Keratinocyte (primary cell): Measurements from ENCODE around the gene ANKRD36. TPM values are rescaled to one million over a fixed set of nuclear protein-coding genes. Genes with fewer than 3 reads are reported as not detected.
"Not testable (repeated sequence)": the region's sequence is repeated elsewhere in the genome, so short reads cannot be mapped to it uniquely, and the experiment has no call there.

Experiments used
- DNase-seq: peaks from one replicate; pipeline ENCODE4 v3.0.0-alpha.2; 2011; ENCODE audit warnings: low read depth, missing footprints, low spot score
- FAIRE-seq: peaks from 2 replicates; lab custom pipeline; 2011; peaks lifted over from hg19 to GRCh38; lab: Jason Lieb, UNC
- H2AFZ ChIP-seq: 2 replicates; pipeline ENCODE4 v1.6.0; 2012; ENCODE audit warnings: low read length, control low read depth, inconsistent platforms; ENCODE audit not compliant: control insufficient read depth
- H3K27ac ChIP-seq: 2 replicates; pipeline ENCODE4 v1.5.1; 2011; ENCODE audit warnings: low read length; ENCODE audit not compliant: control insufficient read depth, insufficient read depth
- H3K27me3 ChIP-seq: 3 replicates; pipeline ENCODE4 v1.6.0; 2011; ENCODE audit warnings: low read length; ENCODE audit not compliant: control insufficient read depth, insufficient read depth; ENCODE audit errors: extremely low read depth
- H3K36me3 ChIP-seq, 2 experiments: 2 replicates in 1 of 2; 3 replicates in 1 of 2; pipeline ENCODE4 v1.5.1; 2011; ENCODE audit warnings: low read length in 2 of 2, mild to moderate bottlenecking in 1 of 2; ENCODE audit not compliant: control insufficient read depth in 2 of 2, insufficient read depth in 2 of 2; ENCODE audit errors: extremely low read depth in 1 of 2
- H3K4me1 ChIP-seq: 3 replicates; pipeline ENCODE4 v1.5.1; 2011; ENCODE audit warnings: low read length; ENCODE audit not compliant: control insufficient read depth, insufficient read depth; ENCODE audit errors: extremely low read depth
- H3K4me2 ChIP-seq: 3 replicates; pipeline ENCODE4 v1.6.0; 2011; ENCODE audit warnings: low read depth, low read length; ENCODE audit not compliant: control insufficient read depth, insufficient read depth; ENCODE audit errors: extremely low read depth
- H3K4me3 ChIP-seq, 3 experiments: fragments of 200-600 bp in 1 of 3; sonication (generic) in 1 of 3; 2 replicates in 2 of 3; 3 replicates in 1 of 3; pipeline ENCODE4 v1.5.1; 2011 to 2016; ENCODE audit warnings: low read length in 3 of 3, mild to moderate bottlenecking in 3 of 3, control low read depth in 2 of 3, inconsistent platforms in 1 of 3, low read depth in 1 of 3, mixed read lengths in 1 of 3, mixed run types in 1 of 3, moderate library complexity in 1 of 3; ENCODE audit not compliant: control insufficient read depth in 2 of 3, insufficient read depth in 2 of 3; ENCODE audit errors: extremely low read depth in 1 of 3
- H3K79me2 ChIP-seq: 2 replicates; pipeline ENCODE4 v1.6.0; 2012; ENCODE audit warnings: low read length; ENCODE audit not compliant: control insufficient read depth, insufficient read depth
- H3K9ac ChIP-seq: 3 replicates; pipeline ENCODE4 v1.6.0; 2011; ENCODE audit warnings: low read length; ENCODE audit not compliant: control insufficient read depth, insufficient read depth; ENCODE audit errors: extremely low read depth
- H3K9me1 ChIP-seq: 3 replicates; pipeline ENCODE4 v1.6.0; 2011; ENCODE audit warnings: low read length; ENCODE audit not compliant: control insufficient read depth, insufficient read depth; ENCODE audit errors: extremely low read depth
- H3K9me3 ChIP-seq: 2 replicates; pipeline ENCODE4 v1.5.1; 2012; ENCODE audit warnings: low read depth, low read length; ENCODE audit not compliant: control insufficient read depth
- H4K20me1 ChIP-seq: 3 replicates; pipeline ENCODE4 v1.6.0; 2011; ENCODE audit warnings: low read length; ENCODE audit not compliant: control insufficient read depth, insufficient read depth; ENCODE audit errors: extremely low read depth
- dilution Hi-C: fragments of 300-500 bp; cut with MboI; formaldehyde crosslinking; loops from one replicate; pipeline ENCODE4 v1.7.0; 2020; ENCODE audit warnings: low sequenced_read_pairs; ENCODE audit not compliant: extremely low pct_ligation_motif_present
- polyA plus RNA-seq, 5 experiments: library from polyadenylated mRNA; depleted of rRNA in 3 of 5; stranded (reverse) in 3 of 5; stranded (forward) in 1 of 5; unstranded in 1 of 5; fragments of >200 nt; gene quantifications; 1 replicate in 1 of 5; 2 replicates in 3 of 5; 3 replicates in 1 of 5; pipeline versions ENCODE4 v1.2.1 to v1.2.3, GENCODE V29; 2011 to 2012; ENCODE audit warnings: missing spikeins in 2 of 5, low read depth in 1 of 5, low replicate concordance in 1 of 5

The ANKRD36 gene
- polyA plus RNA-seq, 1 donor (not counting 4 experiments of a cell fraction or from before 2014, with no cell fraction given): 5.2 TPM

DNA sequence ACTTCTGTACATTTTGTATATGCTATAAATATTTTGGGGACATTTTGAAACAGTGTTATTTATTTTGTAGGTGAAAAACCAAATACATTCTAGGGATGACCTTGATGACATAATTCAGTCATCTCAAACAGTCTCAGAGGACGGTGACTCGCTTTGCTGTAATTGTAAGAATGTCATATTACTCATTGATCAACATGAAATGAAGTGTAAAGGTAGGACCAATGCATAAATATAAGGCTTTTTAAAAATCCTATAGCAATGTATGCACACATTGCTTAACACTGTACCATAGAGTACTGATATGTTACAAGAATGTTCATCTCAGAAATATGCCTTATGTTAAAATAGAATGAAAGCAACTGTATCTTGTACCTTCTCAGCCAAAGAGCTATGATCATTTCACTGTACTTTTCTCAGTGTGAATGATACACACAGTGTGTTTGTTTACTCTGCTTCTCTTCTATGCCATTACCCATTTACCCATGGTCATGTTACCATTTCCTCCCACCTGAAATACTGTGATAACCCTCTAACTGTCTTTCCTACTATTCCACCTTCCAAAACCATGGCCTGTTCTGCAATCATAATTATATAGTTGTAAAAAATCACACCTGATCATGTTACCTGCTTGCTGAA is 120.8 kb downstream of the ANKRD36 start:
- H3K27me3 ChIP-seq, H3K27ac ChIP-seq, H3K9me3 ChIP-seq, H3K4me3 ChIP-seq, FAIRE-seq, H3K4me1 ChIP-seq, H3K36me3 ChIP-seq, H3K4me2 ChIP-seq, H4K20me1 ChIP-seq, H2AFZ ChIP-seq, H3K9me1 ChIP-seq, dilution Hi-C loops, DNase-seq, H3K79me2 ChIP-seq, H3K9ac ChIP-seq: not testable (repeated sequence)

DNA sequence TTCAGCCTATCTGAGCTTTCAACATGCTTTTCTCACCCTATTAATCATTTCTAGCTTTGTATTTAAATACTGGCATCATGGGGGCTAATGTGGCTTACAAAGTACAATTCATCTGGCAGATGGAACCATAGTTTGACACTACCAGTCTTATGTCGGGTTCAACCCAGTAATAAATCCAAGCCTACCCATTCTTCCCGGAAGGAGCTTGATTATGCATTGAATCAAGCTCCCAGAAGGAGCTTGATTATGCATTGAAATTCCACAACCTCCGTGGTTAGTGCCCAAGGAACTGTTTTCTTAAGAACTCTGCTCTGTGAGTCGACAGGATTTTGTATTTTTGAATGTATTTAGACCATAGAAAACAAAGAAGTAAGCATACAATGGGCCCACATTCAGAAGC is 148.2 kb downstream of the ANKRD36 start:
- H2AFZ ChIP-seq, H3K9me1 ChIP-seq, dilution Hi-C loops, H3K4me3 ChIP-seq, H3K9me3 ChIP-seq, H3K27ac ChIP-seq, H3K79me2 ChIP-seq, H3K27me3 ChIP-seq, H3K36me3 ChIP-seq, FAIRE-seq, H3K9ac ChIP-seq, DNase-seq, H3K4me2 ChIP-seq, H3K4me1 ChIP-seq, H4K20me1 ChIP-seq: not testable (repeated sequence)

DNA sequence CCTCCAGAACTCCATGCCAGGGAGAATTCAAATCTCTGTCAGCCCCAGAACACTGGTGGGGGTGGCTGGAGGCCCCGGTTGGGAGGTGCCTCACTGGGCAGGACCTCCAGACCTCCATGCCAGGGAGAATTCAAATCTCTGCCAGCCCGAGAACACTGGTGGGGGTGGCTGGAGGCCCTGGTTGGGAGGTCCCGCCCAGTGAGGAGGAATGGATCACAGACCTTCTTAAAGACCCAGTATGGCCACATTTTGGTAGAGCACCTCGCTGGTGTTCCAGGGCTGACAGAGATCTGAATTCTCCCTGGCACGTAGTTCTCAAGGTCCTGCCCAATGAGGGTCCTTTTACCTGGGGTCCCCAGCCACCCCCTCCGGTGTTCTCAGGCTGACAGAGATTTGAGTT is 153.5 kb downstream of the ANKRD36 start:
- H3K27ac ChIP-seq, FAIRE-seq, dilution Hi-C loops, H3K9me1 ChIP-seq, H3K27me3 ChIP-seq, H3K9ac ChIP-seq, H3K4me1 ChIP-seq, H2AFZ ChIP-seq, H3K79me2 ChIP-seq, H4K20me1 ChIP-seq, H3K9me3 ChIP-seq, H3K4me3 ChIP-seq, DNase-seq, H3K4me2 ChIP-seq, H3K36me3 ChIP-seq: not testable (repeated sequence)
